Neuronal stem cell (in vitro differentiated cells): Measurements from ENCODE around the gene ITPR2.

ENCODE experiments used
- DNase-seq: peaks from one replicate; pipeline ENCODE4 v3.0.0-alpha.2; 2013; ENCODE audit warnings: low spot score
- H2AFZ ChIP-seq: one replicate; pipeline ENCODE4 v1.6.1; 2013; ENCODE audit warnings: mild to moderate bottlenecking, low read length, inconsistent platforms
- H2AK5ac ChIP-seq: 2 replicates; pipeline ENCODE4 v1.6.1; 2013; ENCODE audit warnings: low read depth, mild to moderate bottlenecking, inconsistent platforms, low read length, moderate library complexity, mixed read lengths
- H2BK120ac ChIP-seq: 2 replicates; pipeline ENCODE4 v1.6.1; 2013; ENCODE audit warnings: low read depth, mild to moderate bottlenecking, inconsistent platforms, low read length, moderate library complexity, mixed read lengths
- H2BK12ac ChIP-seq: one replicate; pipeline ENCODE4 v1.6.1; 2013; ENCODE audit warnings: low read length, inconsistent platforms
- H2BK15ac ChIP-seq: 2 replicates; pipeline ENCODE4 v1.6.1; 2013; ENCODE audit warnings: mild to moderate bottlenecking, low read length, inconsistent platforms, mixed read lengths
- H2BK5ac ChIP-seq: one replicate; pipeline ENCODE4 v1.6.1; 2013; ENCODE audit warnings: inconsistent platforms, mild to moderate bottlenecking, low read length, moderate library complexity
- H3K14ac ChIP-seq: one replicate; pipeline ENCODE4 v1.6.1; 2013; ENCODE audit warnings: low read length, inconsistent platforms
- H3K18ac ChIP-seq: 2 replicates; pipeline ENCODE4 v1.6.1; 2013; ENCODE audit warnings: low read length, inconsistent platforms
- H3K23ac ChIP-seq: 2 replicates; pipeline ENCODE4 v1.6.1; 2013; ENCODE audit warnings: low read depth, mild to moderate bottlenecking, mixed read lengths, low read length, inconsistent platforms; ENCODE audit not compliant: poor library complexity
- H3K27ac ChIP-seq: replicated peaks from 3 replicates; pipeline ENCODE4 v1.5.1; 2013; ENCODE audit warnings: low read length, inconsistent platforms
- H3K27me3 ChIP-seq, 3 experiments: 2 replicates each; pipeline ENCODE4 v1.6.1; 2013; ENCODE audit warnings: low read length in 3 of 3, mild to moderate bottlenecking in 2 of 3, inconsistent platforms in 1 of 3, low read depth in 1 of 3, mixed read lengths in 1 of 3, moderate library complexity in 1 of 3; ENCODE audit not compliant: control insufficient read depth in 3 of 3, insufficient read depth in 3 of 3
- H3K36me3 ChIP-seq, 2 donors: replicated peaks in 1 of 2; 2 replicates each; pipeline ENCODE4 v1.6.1; 2013; ENCODE audit warnings: low read length in 2 of 2; ENCODE audit not compliant: control insufficient read depth in 2 of 2, insufficient read depth in 2 of 2
- H3K4ac ChIP-seq: 2 replicates; pipeline ENCODE4 v1.6.1; 2013; ENCODE audit warnings: inconsistent platforms, mild to moderate bottlenecking, low read length, moderate library complexity
- H3K4me1 ChIP-seq, 2 donors: 1 replicate in 1 of 2; 2 replicates in 1 of 2; pipeline ENCODE4 v1.6.1; 2013; ENCODE audit warnings: low read length in 2 of 2, low read depth in 1 of 2; ENCODE audit not compliant: control insufficient read depth in 2 of 2, insufficient read depth in 1 of 2
- H3K4me2 ChIP-seq: one replicate; pipeline ENCODE4 v1.6.1; 2013; ENCODE audit warnings: mild to moderate bottlenecking, low read length, inconsistent platforms; ENCODE audit not compliant: insufficient read depth, poor library complexity, severe bottlenecking
- H3K4me3 ChIP-seq, 2 donors: 2 replicates each; pipeline ENCODE4 v1.5.1; 2013; ENCODE audit warnings: low read length in 2 of 2, mild to moderate bottlenecking in 2 of 2, inconsistent platforms in 1 of 2, moderate library complexity in 1 of 2
- H3K79me1 ChIP-seq: one replicate; pipeline ENCODE4 v1.6.1; 2013; ENCODE audit warnings: low read depth, mild to moderate bottlenecking, inconsistent platforms, low read length, moderate library complexity
- H3K9ac ChIP-seq: one replicate; pipeline ENCODE4 v1.6.1; 2013; ENCODE audit warnings: mild to moderate bottlenecking, low read depth, low read length, inconsistent platforms; ENCODE audit not compliant: poor library complexity
- H3K9me3 ChIP-seq, 2 donors: replicated peaks in 1 of 2; 2 replicates each; pipeline versions ENCODE3 to v1.6.1; 2013; ENCODE audit warnings: low read length in 2 of 2, mild to moderate bottlenecking in 2 of 2, inconsistent platforms in 1 of 2, low read depth in 1 of 2, mixed read lengths in 1 of 2, moderate library complexity in 1 of 2; ENCODE audit not compliant: control insufficient read depth in 2 of 2, insufficient read depth in 1 of 2
- H4K8ac ChIP-seq: one replicate; pipeline ENCODE4 v1.6.1; 2013; ENCODE audit warnings: low read depth, mild to moderate bottlenecking, inconsistent platforms, low read length, moderate library complexity
- H4K91ac ChIP-seq: one replicate; pipeline ENCODE4 v1.6.1; 2013; ENCODE audit warnings: low read length, low read depth, mild to moderate bottlenecking, inconsistent platforms; ENCODE audit not compliant: poor library complexity
- WGBS, 2 donors: extraction: QIAGEN DNeasy Blood & Tissue Kit; methylation state at CpG; one replicate each; pipeline ENCODE4 v1.1.7; 2013; ENCODE audit warnings: missing lambda C conversion rate in 2 of 2, mixed read lengths in 1 of 2; ENCODE audit not compliant: insufficient read length in 2 of 2, insufficient replicate concordance in 1 of 2; ENCODE audit errors: extremely low coverage in 2 of 2; 5-methylcytosine and 5-hydroxymethylcytosine counted together

ITPR2 gene

DNA sequence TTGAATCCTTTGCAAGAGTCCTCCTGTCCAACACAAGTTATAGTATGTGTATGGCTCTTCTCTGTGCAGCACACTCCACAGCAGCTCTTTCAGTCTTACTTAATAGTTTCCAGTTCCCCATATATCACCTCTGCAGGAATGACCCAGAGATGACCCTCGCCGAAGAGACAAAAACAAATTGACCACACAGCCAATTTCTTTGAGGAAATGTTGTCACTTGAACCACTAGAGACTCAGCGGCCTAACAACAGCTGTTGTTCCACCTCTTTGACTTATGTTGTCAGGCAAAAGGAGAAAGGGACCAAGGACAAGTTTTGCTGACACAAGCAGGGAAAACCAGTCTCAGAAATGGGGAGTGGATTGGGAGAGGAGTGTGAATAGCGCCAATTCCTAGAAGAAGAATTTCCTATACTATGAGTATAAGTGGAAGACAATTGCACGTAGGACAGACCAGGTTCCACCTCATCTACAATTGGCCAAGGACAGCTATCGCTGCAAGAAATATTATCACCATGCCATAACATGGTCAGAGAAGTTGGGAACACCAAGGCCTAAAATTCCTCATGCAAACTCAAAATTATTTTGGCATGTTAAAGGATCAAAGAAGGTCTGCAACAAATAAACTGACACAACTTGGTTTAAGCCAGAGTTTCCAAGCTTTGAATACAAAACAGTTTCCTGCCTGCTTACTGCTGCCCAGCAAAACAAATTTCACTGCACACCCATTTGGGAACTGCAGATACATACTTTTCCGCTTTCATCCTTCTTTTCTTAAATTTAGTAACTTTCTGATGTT, 41.7 kb upstream of the ITPR2 start:
- H2AFZ ChIP-seq: no peak overlapping the region
- no peak overlapping the region for H4K91ac ChIP-seq
- no peaks in the 10 kb centered on the region for H3K79me1 ChIP-seq
- no peak overlapping the region for H3K18ac ChIP-seq
- DNase-seq: no peak
- no peak overlapping the region for H3K14ac ChIP-seq
- no peak overlapping the region for H2BK15ac ChIP-seq
- H2BK5ac ChIP-seq: no peak overlapping the region
- H3K4me3 ChIP-seq: no peak overlapping the region
- H3K9me3 ChIP-seq: no peaks in the 10 kb centered on the region
- no peak overlapping the region for H2AK5ac ChIP-seq
- H3K27me3 ChIP-seq: peaks cover 0 to 16% (median 0%) of the 10 kb centered on the region in 3 experiments
- H3K4me2 ChIP-seq: no peak overlapping the region
- H4K8ac ChIP-seq: no peak overlapping the region
- WGBS, 2 donors: no CpG with 5 or more reads among the region's 7 CpGs
- H3K4me1 ChIP-seq: peaks cover 0 to 6% of the 10 kb centered on the region in 2 donors
- H3K36me3 ChIP-seq: no peaks in the 10 kb centered on the region
- H3K9ac ChIP-seq: no peak overlapping the region
- H2BK120ac ChIP-seq: no peak overlapping the region
- no peak overlapping the region for H3K23ac ChIP-seq
- no peak overlapping the region for H2BK12ac ChIP-seq
- no peak overlapping the region for H3K27ac ChIP-seq
- H3K4ac ChIP-seq: no peak overlapping the region

DNA sequence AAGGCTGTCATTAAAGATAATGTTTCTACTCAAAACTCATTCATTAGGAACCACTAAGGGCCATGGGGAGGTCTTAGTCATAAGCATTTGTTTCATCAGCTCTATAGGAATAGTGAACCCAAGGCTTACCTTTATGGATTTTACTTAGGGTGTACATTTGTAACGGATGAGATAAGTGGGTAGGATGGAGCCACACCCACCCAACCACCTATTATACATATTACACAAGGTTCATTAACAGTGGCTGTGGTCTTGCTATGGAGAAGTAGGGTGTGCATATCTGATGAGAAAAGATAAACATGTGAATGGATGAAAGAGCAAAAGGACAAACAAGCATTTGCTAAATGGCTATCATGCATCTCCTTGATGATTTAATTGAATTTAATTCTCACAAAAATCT, 39.6 kb upstream of the ITPR2 start:
- Histone ChIP-seq H3K9ac (no peak overlapping the region), H3K79me1 (no peaks in the 10 kb centered on the region), H3K18ac (no peak overlapping the region), H4K8ac (no peak overlapping the region), H2AK5ac (no peak overlapping the region), H3K9me3 (no peaks in the 10 kb centered on the region), H3K14ac (no peak overlapping the region), H3K4me2 (no peak overlapping the region), H3K4ac (no peak overlapping the region), H3K4me1 (no peaks in the 10 kb centered on the region), H2BK120ac (no peak overlapping the region), H2BK5ac (no peak overlapping the region), H3K23ac (no peak overlapping the region), H3K36me3 (no peaks in the 10 kb centered on the region), H3K27ac (no peak overlapping the region), H3K4me3 (no peak overlapping the region), H3K27me3 (peaks cover 0 to 18% (median 0%) of the 10 kb centered on the region in 3 experiments), H2AFZ (no peak overlapping the region), H2BK15ac (no peak overlapping the region), H2BK12ac (no peak overlapping the region), H4K91ac (no peak overlapping the region)
- no peak for DNase-seq
- no CpG with 5 or more reads among the region's 1 CpG for WGBS, 2 donors

DNA sequence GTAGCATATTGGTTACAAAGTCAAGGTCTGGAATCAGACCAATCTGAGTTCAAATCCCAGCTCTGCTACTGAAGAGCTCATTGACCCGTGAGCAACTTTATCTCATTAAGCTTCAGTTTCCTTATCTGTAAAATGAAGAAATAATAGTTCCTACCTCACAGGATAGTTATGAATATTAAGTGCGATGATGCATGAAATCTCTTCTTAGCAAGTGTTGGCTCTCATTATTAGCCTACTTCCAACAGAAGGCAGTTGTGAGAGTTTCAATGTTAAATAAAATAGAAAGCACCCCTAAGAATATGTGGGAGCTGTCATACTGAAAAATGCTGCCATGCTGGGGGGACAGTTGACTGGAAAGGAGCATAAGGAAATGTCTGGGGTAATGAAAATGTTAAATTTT, 39.0 kb upstream of the ITPR2 start:
- no peaks in the 10 kb centered on the region for H3K9me3 ChIP-seq
- no peak overlapping the region for H2BK15ac ChIP-seq
- H3K4me2 ChIP-seq: no peak overlapping the region
- H3K27me3 ChIP-seq: peaks cover 0 to 18% (median 0%) of the 10 kb centered on the region in 3 experiments
- H4K91ac ChIP-seq: no peak overlapping the region
- H4K8ac ChIP-seq: no peak overlapping the region
- no peak overlapping the region for H2BK5ac ChIP-seq
- no peak overlapping the region for H3K27ac ChIP-seq
- no peak overlapping the region for H2AFZ ChIP-seq
- no peak overlapping the region for H3K14ac ChIP-seq
- no peak overlapping the region for H2BK12ac ChIP-seq
- H3K18ac ChIP-seq: no peak overlapping the region
- no peak overlapping the region for H2AK5ac ChIP-seq
- H3K23ac ChIP-seq: no peak overlapping the region
- no peak overlapping the region for H3K4ac ChIP-seq
- H3K4me1 ChIP-seq: no peaks in the 10 kb centered on the region
- no peaks in the 10 kb centered on the region for H3K79me1 ChIP-seq
- H3K9ac ChIP-seq: no peak overlapping the region
- H2BK120ac ChIP-seq: no peak overlapping the region
- no peak for DNase-seq
- H3K36me3 ChIP-seq: no peaks in the 10 kb centered on the region
- no peak overlapping the region for H3K4me3 ChIP-seq
- WGBS, 2 donors: no CpG with 5 or more reads among the region's 2 CpGs

DNA sequence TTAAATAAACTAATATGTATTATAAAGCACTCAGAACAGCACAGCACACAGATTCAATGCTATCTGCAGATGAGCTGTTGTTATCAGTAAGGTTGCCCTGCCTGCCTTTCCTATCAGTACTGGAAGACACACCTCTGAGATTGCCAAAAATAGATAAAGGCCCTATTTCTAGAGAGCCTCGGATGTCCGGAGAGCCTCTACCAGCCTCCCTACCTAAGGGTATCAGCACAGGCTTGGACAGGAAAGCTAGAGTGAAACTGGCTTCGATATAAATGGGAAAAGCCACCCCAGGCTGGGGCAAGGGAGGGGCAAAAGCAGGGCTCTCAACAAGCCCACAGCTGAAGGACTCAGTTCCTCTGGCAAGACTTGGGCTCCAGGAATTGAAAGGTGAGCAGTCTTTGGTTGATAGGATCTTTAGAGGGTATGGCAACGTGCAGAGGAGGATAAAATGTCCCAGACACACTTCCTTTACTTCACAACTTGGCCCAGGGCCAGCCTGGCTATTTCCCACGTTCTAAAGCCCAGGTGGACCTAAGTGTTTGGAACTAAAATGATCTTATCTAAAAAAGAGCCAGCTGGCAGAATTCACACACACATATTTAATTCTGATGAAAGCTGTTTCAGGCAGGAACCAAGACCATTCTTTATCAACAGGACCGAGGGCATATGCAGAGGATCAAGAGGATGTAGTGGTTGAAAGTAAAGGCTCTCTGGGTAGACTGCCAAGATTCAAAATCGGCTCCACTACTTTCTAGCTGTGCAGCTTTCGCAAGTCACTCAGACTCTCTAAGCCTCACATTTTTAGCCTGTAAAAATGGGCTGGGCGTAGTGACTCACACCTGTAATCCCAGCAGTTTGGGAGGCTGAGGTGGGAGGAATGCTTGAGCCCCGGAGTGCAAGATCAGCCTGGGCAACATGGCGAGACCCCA, 37.8 kb upstream of the ITPR2 start:
- Histone ChIP-seq H2BK12ac (no peak overlapping the region), H3K9me3 (no peaks in the 10 kb centered on the region), H3K4me1 (no peaks in the 10 kb centered on the region), H2AFZ (no peak overlapping the region), H3K23ac (no peak overlapping the region), H3K9ac (no peak overlapping the region), H3K4ac (no peak overlapping the region), H3K18ac (no peak overlapping the region), H3K27me3 (peaks cover 0 to 18% (median 0%) of the 10 kb centered on the region in 3 experiments), H4K91ac (no peak overlapping the region), H2BK5ac (no peak overlapping the region), H3K14ac (no peak overlapping the region), H2AK5ac (no peak overlapping the region), H3K79me1 (no peaks in the 10 kb centered on the region), H3K4me3 (no peak overlapping the region), H2BK15ac (no peak overlapping the region), H3K4me2 (no peak overlapping the region), H4K8ac (no peak overlapping the region), H2BK120ac (no peak overlapping the region), H3K36me3 (no peaks in the 10 kb centered on the region), H3K27ac (no peak overlapping the region)
- no CpG with 5 or more reads among the region's 11 CpGs for WGBS, 2 donors
- no peak for DNase-seq
